Suppressor macrophage treated with lipopolysaccharide for 1 hour (primary cell): ENCODE data around the gene SMARCA2.
A peak's percentile ranks its signal among the peaks of the same experiment; 100 is the strongest.

Experiments used
- DNase-seq, 3 donors: peaks; one replicate each; pipeline ENCODE4 v3.0.0-alpha.2; 2020 to 2022

The SMARCA2 gene

DNA sequence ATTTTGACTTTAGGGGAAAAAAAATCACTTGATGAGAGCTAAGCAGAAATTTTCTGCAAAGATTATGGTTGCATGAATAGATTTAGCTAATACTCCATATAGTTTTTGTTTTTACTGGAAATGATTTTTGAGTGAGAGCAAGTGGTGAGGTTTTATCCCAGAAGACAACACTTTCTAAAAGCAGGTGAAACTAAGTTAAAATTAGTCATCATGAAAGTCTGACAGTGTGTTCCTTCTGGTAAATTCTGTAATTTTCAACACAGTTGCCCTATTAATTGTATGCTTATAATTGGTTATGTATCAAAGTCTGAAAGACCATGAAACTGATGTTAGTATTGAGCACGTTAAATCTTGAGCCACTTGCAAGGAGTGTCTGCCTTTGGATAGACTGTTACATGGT lies 91.5 kb downstream of the SMARCA2 start:
- DNase-seq, result no peak

- no peak for DNase-seq
Observed at GRCh38 chr9:2107906-2108451, 92.8 kb downstream of the SMARCA2 start.

- no peak for DNase-seq
Observed at GRCh38 chr9:2109069-2109650, 94.0 kb downstream of the SMARCA2 start.

GRCh38 chr9:2110036-2110435 lies 94.9 kb downstream of the SMARCA2 start:
- no peak for DNase-seq

DNA sequence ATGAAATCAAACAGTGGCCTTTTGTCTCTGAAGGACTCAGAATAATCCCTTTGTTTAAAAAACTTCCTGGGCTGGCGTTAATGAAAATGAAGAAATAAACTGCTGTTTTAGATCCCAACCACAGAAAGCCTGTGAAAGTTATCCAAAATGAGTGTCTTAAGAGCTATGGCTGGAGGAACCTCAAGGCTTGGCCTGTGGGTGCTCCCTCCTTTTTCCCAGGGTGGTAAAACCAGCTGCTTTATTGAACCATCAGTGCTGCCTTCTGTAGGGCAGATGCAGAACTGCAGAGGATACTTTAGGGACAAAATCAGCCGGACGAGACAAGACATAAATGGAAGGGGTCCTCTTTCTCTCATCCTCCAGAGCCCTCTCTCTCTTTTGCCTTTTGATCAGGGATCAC lies 100.9 kb downstream of the SMARCA2 start:
- peak in 2 of 3 donors; percentile 12 to 18 for DNase-seq

GRCh38 chr9:2117527-2117926 lies 102.4 kb downstream of the SMARCA2 start:
- no peak for DNase-seq

- DNase-seq, result no peak
Observed at GRCh38 chr9:2119566-2119965, 104.4 kb downstream of the SMARCA2 start.

DNA sequence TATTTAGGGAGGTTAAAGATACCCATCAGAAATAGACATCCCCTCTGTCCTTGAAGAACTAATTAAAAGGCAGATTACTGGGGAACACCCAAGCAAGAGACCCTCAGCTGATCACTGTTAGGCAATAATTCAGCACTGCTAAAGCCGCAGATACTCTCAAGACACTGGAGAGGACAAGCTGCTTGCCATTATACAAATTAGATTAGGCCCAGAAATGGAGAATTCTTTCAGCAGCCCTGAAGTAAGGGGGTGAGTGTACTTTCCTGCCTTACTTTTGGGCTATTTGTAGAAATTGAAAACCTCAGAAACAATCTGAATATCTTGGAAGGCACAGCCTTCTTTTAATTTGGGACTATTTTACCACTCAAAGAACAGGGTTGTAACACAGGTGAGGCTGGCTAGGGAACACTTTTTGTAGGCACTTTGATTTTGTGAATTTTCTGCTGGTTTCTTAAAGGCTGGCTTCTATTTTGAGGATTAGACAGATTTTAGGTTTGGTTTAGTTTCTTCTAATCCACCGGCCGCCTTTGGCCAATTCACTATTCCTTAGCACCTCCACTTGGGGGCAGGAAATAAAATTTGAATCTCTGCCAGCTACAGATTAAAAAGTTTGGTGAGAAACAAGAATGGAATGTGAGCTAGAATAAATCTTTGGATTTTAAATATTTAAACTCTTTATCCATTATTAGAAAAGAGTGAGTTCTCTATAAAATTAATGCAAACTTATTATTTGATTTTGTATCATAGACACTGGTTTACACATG lies 106.0 kb downstream of the SMARCA2 start:
- DNase-seq, result no peak

DNA sequence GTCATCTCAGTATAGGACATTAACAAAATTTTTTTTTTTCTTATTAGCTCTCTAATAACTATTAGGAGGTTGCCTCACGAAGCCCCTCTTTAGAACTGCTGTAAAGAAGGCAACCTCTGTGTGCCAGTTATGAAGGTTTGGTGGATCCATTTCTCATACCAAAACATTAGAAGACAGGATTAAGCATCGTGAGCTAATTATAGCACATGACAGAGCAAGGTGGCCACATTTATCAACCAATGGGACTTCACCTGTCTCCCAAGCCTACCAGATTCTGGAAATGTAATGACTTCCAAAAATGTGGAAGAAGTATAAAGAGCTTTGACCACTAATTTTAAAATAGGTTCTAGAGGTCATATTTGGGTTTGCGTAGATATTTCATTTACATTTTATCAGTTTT lies 107.2 kb downstream of the SMARCA2 start:
- DNase-seq, result no peak

DNA sequence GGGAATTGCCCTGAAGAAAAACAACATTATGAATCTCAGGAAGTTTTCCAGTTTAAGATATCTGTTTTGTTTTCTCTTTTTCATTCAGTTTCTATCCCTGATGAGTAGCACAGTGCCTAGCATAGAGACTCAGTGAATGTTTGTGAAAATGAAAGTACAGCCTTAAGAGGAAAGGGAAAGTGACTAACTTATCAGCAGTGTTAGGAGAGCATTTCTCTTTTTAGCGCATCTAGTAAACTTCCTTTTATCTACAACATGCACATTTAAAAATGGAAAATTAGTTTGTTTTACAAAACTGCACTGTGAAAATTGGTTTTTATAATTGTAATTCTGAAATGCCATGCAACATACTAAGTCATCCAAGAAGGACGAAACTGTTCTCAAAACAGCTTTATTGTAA lies 110.8 kb downstream of the SMARCA2 start:
- DNase-seq, result peak; percentile 52 to 86 (median 76)

- DNase-seq, result no peak
Observed at GRCh38 chr9:2126331-2126803, 111.2 kb downstream of the SMARCA2 start.

DNA sequence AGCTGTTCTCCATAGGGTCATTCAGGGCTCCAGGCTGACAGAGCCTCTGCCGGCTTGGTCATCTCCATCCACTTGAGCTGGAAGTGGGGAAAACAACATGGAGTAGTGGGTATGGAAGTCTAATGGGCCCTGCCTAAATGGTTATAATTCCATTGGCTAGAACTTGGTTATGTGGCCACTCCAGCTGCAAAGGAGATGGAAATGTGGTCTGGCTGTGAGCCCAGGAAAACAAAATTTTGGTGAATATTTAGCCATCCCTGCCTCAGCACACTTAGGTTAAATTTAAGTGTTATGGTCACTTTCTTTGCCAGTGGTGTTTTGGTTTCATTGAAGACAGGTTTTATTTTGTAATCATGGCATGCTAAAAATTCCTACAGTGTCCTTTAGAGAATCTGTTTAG lies 112.3 kb downstream of the SMARCA2 start:
- DNase-seq, result no peak

GRCh38 chr9:2128141-2128540 lies 113.0 kb downstream of the SMARCA2 start:
- DNase-seq, result no peak

DNA sequence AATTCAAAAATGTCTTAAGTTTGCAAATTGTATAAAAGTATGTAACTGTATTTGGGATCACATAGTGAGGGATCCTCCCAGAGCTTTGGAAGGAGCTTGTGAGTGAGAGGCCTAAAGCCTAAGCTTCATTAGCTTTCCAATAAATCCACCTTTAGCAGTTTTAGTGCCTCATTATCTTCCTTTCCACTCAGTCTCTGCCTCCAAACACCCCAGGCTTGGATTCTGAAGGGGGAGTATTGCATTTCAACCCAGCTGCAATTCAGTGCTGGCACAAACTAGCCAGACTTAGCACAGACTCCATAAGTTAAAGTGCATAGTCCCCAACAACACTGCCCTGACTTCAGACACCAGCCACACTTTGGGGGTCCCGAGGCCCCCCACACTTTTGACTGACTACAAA lies 113.5 kb downstream of the SMARCA2 start:
- DNase-seq, result no peak

GRCh38 chr9:2130941-2131340 lies 115.8 kb downstream of the SMARCA2 start:
- no peak for DNase-seq

- DNase-seq, result peak; percentile 23 to 56 (median 44)
Observed at GRCh38 chr9:2132484-2133082, 117.4 kb downstream of the SMARCA2 start.

- DNase-seq, result no peak
Observed at GRCh38 chr9:2134391-2134790, 119.2 kb downstream of the SMARCA2 start.

DNA sequence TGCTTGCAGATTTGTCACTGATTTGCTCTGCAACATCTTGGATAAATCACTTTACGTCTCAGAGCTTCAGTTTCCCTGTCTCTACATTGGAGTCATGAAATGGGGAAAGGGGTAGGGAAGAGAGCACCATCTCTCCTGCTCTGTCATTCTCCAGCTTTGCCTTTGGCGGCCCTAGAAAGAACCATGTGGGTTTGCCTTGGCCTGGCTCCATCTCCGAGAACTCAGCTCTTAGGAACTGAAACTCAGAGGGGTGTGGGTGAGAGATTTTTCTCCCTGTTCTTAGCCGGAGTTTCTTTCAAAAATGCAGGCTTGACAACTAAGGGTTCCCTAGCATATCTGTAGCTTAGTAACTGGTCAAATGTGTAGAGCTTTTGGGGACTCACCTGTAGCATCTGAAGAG lies 123.5 kb downstream of the SMARCA2 start:
- DNase-seq, result peak in 1 of 3 donors; percentile 27

DNA sequence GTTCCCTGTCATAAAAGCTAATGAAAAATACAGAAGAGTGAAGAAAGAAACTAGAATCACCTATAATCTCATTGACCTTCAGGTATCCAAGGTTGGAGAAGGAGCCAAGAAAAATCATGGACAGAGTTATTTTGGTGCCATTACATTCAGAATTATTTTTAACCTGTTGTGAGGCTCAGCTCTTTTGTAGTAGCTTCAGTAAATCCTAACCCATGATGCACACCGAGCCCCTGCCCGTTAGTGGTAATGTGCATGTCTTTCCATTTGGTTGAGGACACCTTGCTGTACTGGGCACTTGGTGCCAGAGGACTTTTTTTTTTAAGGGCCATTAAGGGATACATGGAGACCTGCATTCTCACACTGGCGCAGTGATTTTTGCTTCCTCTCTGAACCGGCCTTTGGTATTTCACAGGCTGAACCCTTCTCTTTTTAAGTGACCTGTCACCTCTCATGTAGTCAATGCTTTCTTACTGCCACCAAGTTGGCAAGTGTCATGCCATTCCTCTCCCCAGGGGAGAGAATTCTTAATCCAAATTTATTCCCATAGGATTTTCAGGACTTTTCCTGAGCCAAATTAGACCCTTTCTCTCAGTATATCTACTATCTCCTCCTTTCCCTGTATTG lies 125.6 kb downstream of the SMARCA2 start:
- DNase-seq, result no peak

GRCh38 chr9:2142212-2142611 lies 127.1 kb downstream of the SMARCA2 start:
- DNase-seq, result no peak

DNA sequence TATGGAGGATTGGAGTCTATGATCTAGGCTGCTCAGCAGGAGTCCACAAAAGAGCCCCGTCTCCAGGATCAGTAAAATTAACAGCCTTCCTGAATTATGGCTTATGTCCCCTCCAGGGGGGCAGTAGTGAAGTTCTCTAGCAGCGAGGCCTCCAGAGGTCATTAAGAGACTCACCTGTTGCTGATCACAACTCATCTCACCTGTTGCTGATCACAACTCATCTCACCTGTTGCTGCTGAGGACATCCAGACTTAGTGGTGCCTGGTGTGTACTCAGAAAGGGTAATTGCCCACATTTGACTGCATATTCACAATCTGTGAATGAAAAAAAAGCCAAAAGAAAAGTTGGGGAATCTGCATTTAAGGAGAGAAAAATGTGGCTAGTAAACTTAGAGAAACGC lies 129.5 kb downstream of the SMARCA2 start:
- DNase-seq, result no peak

- DNase-seq, result no peak
Observed at GRCh38 chr9:2145746-2146145, 130.6 kb downstream of the SMARCA2 start.

- peak in 1 of 3 donors; percentile 7 for DNase-seq
Observed at GRCh38 chr9:2146700-2147099, 131.6 kb downstream of the SMARCA2 start.
